Stimulated activated naive CD4-positive, alpha-beta T cell treated with Interleukin-2 at 50 U/mL for 16 hours (primary cell): ENCODE measurements around the gene TRUB2.
"Not testable (repeated sequence)": the region's sequence is repeated elsewhere in the genome, so short reads cannot be mapped to it uniquely, and the experiment has no call there.

Experiments used
- DNase-seq: peaks from one replicate; lab custom pipeline; 2025; lab: John Stamatoyannopoulos, UW

TRUB2 gene

GRCh38 chr9:128340691-128341434 lies 18.6 kb upstream of the TRUB2 start:
- peak; percentile 29 for DNase-seq

GRCh38 chr9:128339761-128340690 lies 17.8 kb upstream of the TRUB2 start, which contains the start of gene SLC27A4:
SLC27A4 (plus strand) TSS chr9:128340527; CDS start chr9:128343133, 2,606 bp downstream.
- DNase-seq = peak; percentile 81

- DNase-seq = not testable (repeated sequence)
Observed at GRCh38 chr9:128338852-128339614, 16.8 kb upstream of the TRUB2 start.

GRCh38 chr9:128337936-128338335 lies 15.7 kb upstream of the TRUB2 start:
- no peak for DNase-seq

GRCh38 chr9:128335914-128336313 lies 13.7 kb upstream of the TRUB2 start:
- DNase-seq = no peak

GRCh38 chr9:128335161-128335560 lies 12.9 kb upstream of the TRUB2 start:
- DNase-seq = no peak

- DNase-seq = no peak
Observed at GRCh38 chr9:128333451-128333869, 11.2 kb upstream of the TRUB2 start.

GRCh38 chr9:128325629-128326028 lies 3.4 kb upstream of the TRUB2 start:
- no peak for DNase-seq

- DNase-seq = no peak
Observed at GRCh38 chr9:128324401-128324800, 2.2 kb upstream of the TRUB2 start.

- DNase-seq = no peak
Observed at GRCh38 chr9:128323791-128324190, 1.5 kb upstream of the TRUB2 start.

GRCh38 chr9:128323212-128323730 lies 1.0 kb upstream of the TRUB2 start:
- DNase-seq = no peak

- no peak for DNase-seq
Observed at GRCh38 chr9:128321879-128322403, 306 bp downstream of the TRUB2 start.

GRCh38 chr9:128321343-128321742 lies 904 bp downstream of the TRUB2 start:
- no peak for DNase-seq

- no peak for DNase-seq
Observed at GRCh38 chr9:128317629-128318028, 4.6 kb downstream of the TRUB2 start.

GRCh38 chr9:128316421-128316820 lies 5.8 kb downstream of the TRUB2 start:
- DNase-seq = no peak

- DNase-seq = no peak
Observed at GRCh38 chr9:128314697-128315096, 7.5 kb downstream of the TRUB2 start.

- DNase-seq = no peak
Observed at GRCh38 chr9:128310461-128310860, 11.8 kb downstream of the TRUB2 start.

GRCh38 chr9:128309551-128309950 lies 12.7 kb downstream of the TRUB2 start:
- DNase-seq = no peak

GRCh38 chr9:128304971-128305288 lies 17.3 kb downstream of the TRUB2 start:
- no peak for DNase-seq

GRCh38 chr9:128304136-128304970 lies 17.9 kb downstream of the TRUB2 start:
- no peak for DNase-seq
